PC-9 (cell line): ENCODE data around the gene GSX1. TPM values are rescaled to one million over a fixed set of nuclear protein-coding genes. Genes with fewer than 3 reads are reported as not detected.

Source experiments
- BruUV-seq: library from RNA; stranded (reverse); fragments of 400-500 nt; replicated peaks from 2 replicates; lab custom pipeline; 2021; lab: Mats Ljungman, UMichigan
- CTCF ChIA-PET: fragments of 300-600 bp; sonication (Branson Sonifier 250); formaldehyde crosslinking; loops from one replicate; lab custom pipeline; 2022; ENCODE audit warnings: antibody characterized with exemption; lab: Charles Lee
- POLR2A ChIA-PET: fragments of 300-600 bp; sonication (Branson Sonifier 250); formaldehyde crosslinking; loops from one replicate; lab custom pipeline; 2022; ENCODE audit warnings: antibody characterized with exemption; ENCODE audit not compliant: unreplicated experiment; lab: Charles Lee
- DNase-seq, 2 experiments: peaks; one replicate each; pipeline versions ENCODE4 v3.0.0 to v3.0.0-alpha.2; 2015 to 2022; ENCODE audit warnings: mixed read lengths in 1 of 2
- H2AFZ ChIP-seq: fragments of 200-600 bp; sonication (generic); 2 replicates; pipeline ENCODE4 v1.8.1; 2017; ENCODE audit warnings: antibody characterized with exemption
- H3F3A ChIP-seq: fragments of 200-600 bp; sonication (generic); 2 replicates; pipeline ENCODE4 v1.8.1; 2017; ENCODE audit warnings: antibody characterized with exemption, mild to moderate bottlenecking, low read depth; ENCODE audit not compliant: insufficient read depth
- H3K27ac ChIP-seq: fragments of 200-600 bp; sonication (generic); 2 replicates; pipeline ENCODE4 v1.6.1; 2016; ENCODE audit warnings: mixed run types
- H3K27me3 ChIP-seq: fragments of 200-600 bp; sonication (generic); 2 replicates; pipeline ENCODE4 v1.6.1; 2016; ENCODE audit warnings: low read depth, mixed run types; ENCODE audit not compliant: insufficient read depth
- H3K36me3 ChIP-seq: fragments of 200-600 bp; sonication (generic); 2 replicates; pipeline ENCODE4 v1.6.1; 2016; ENCODE audit warnings: low read depth, mixed run types
- H3K4me1 ChIP-seq: fragments of 200-600 bp; sonication (generic); replicated peaks from 2 replicates; pipeline ENCODE4 v1.6.1; 2016; ENCODE audit warnings: mixed run types; ENCODE audit not compliant: insufficient read depth
- H3K4me2 ChIP-seq: fragments of 200-600 bp; sonication (generic); 2 replicates; pipeline ENCODE4 v1.6.1; 2017; ENCODE audit warnings: mixed run types
- H3K4me3 ChIP-seq: fragments of 200-600 bp; sonication (generic); 2 replicates; pipeline ENCODE4 v1.6.1; 2016; ENCODE audit warnings: mixed run types
- H3K79me2 ChIP-seq: fragments of 200-600 bp; sonication (generic); 2 replicates; pipeline ENCODE4 v1.6.1; 2017; ENCODE audit warnings: low read depth, mixed run types
- H3K9me2 ChIP-seq: fragments of 200-600 bp; sonication (generic); 2 replicates; pipeline ENCODE4 v1.8.1; 2017; ENCODE audit warnings: mild to moderate bottlenecking; ENCODE audit not compliant: insufficient read depth
- H3K9me3 ChIP-seq: fragments of 200-600 bp; sonication (generic); 2 replicates; pipeline ENCODE4 v1.8.1; 2016; ENCODE audit warnings: low read depth; ENCODE audit not compliant: insufficient read depth
- H4K20me1 ChIP-seq: fragments of 200-600 bp; sonication (generic); 2 replicates; pipeline ENCODE4 v1.8.1; 2017; ENCODE audit not compliant: insufficient read depth
- EZH2 ChIP-seq: fragments of 200-600 bp; sonication (generic); IDR thresholded peaks from 2 replicates; pipeline ENCODE4 v1.8.0; 2017; ENCODE audit warnings: antibody characterized with exemption, low read depth
- intact Hi-C: fragments of 100-400 bp; cut with micrococcal nuclease; formaldehyde crosslinking; loops from one replicate; pipeline ENCODE4 v1.10.0; 2022; ENCODE audit not compliant: unreplicated experiment
- total RNA-seq: library from RNA; stranded (reverse); gene quantifications from 2 replicates; pipeline ENCODE4 v1.2.3, GENCODE V29; 2021
- TF ChIP-seq, protein P1 (sequence below): fragments of 200-600 bp; sonication (generic); conservative IDR thresholded peaks from 2 replicates; pipeline ENCODE4 v1.6.1; 2017; ENCODE audit warnings: mixed run types, antibody characterized with exemption, mild to moderate bottlenecking, moderate library complexity

GSX1 gene
- total RNA-seq, 1 experiment from 2014 or later = not detected

DNA sequence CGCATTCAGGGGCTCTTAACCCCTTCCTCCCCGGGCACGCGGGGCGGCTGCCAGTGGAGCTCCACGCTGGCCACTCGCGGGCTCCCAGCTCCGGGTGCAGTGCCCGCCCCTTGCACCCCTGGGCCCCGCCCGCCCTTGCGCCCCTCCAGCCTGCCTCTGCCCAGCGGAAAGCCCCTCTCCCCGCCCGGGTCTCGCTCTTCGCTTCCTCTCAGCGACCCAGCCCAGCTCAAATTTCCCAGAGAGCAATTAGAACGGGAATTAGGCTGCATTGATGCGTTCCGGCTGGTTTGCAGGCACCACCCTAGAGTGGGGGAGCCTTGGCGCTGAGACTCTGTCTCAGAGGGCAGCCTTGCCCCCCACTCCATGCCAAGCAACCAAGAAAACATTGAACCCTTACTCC, 1.8 kb upstream of the GSX1 start:
- TF ChIP-seq EZH2 = no peak
- TF ChIP-seq, protein P1, sequence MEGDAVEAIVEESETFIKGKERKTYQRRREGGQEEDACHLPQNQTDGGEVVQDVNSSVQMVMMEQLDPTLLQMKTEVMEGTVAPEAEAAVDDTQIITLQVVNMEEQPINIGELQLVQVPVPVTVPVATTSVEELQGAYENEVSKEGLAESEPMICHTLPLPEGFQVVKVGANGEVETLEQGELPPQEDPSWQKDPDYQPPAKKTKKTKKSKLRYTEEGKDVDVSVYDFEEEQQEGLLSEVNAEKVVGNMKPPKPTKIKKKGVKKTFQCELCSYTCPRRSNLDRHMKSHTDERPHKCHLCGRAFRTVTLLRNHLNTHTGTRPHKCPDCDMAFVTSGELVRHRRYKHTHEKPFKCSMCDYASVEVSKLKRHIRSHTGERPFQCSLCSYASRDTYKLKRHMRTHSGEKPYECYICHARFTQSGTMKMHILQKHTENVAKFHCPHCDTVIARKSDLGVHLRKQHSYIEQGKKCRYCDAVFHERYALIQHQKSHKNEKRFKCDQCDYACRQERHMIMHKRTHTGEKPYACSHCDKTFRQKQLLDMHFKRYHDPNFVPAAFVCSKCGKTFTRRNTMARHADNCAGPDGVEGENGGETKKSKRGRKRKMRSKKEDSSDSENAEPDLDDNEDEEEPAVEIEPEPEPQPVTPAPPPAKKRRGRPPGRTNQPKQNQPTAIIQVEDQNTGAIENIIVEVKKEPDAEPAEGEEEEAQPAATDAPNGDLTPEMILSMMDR = no peak
- ChIA-PET POLR2A (no interaction called here), CTCF (no interaction called here)
- DNase-seq = no peak
- H2AFZ ChIP-seq = peak overlapping the region; percentile 41; the same call in 1 of the 2 replicates
- no peaks in the 10 kb centered on the region for H3K9me3 ChIP-seq
- peak overlapping the region; percentile 44; the same call in 1 of the 2 replicates for H3K4me3 ChIP-seq
- no peaks in the 10 kb centered on the region for H3K79me2 ChIP-seq
- H3K27ac ChIP-seq = no peak overlapping the region
- no peaks in the 10 kb centered on the region for H4K20me1 ChIP-seq
- peak overlapping the region; percentile 74 for H3K4me2 ChIP-seq
- no peaks in the 10 kb centered on the region for H3K9me2 ChIP-seq
- no peaks in the 10 kb centered on the region for H3K4me1 ChIP-seq
- no peaks in the 10 kb centered on the region for H3F3A ChIP-seq
- H3K27me3 ChIP-seq = peaks cover 59% of the 10 kb centered on the region
- no TSS peak for BruUV-seq
- H3K36me3 ChIP-seq = no peaks in the 10 kb centered on the region
- intact Hi-C loops = no loop called here

DNA sequence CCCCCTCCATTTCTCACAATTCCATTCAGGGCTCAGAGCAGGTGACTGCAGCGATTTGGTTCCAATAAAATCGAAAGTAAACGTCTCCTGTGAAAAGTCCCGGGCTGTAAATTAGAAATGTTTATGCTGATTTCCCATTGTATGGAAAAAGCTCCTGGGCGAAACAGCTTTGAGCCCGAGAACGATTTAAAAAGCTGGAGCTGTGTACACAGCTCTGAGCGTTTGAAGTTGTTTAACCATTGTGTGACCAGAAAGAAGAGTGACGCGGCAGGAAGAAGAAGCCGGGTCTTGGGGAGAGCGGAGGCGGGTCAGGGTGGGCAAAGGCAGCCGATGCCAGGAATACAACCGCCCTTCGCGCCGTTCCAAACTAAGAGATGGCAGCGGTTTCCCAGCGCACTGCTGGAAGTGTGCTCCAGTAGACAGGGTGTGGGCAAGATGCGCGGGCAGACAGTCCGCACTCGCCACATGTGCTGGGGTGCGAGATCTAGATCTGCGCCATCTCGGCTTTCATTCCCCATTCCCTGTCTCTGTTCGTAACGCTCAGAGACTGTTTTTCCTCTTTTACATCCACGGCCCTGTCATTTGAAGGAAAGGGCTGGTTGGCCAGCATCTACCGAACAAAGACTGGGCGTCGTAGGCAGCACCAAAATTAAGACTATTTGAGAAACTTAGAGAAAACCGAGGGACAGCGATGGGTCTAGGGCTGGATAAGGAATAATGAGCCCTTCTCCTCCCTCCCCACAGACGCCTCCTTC, 960 bp upstream of the GSX1 start:
- Histone ChIP-seq H4K20me1 (no peaks in the 10 kb centered on the region), H3K27ac (no peak overlapping the region), H3K4me2 (peak overlapping the region; percentile 74), H3K4me1 (no peaks in the 10 kb centered on the region), H3K9me3 (no peaks in the 10 kb centered on the region), H3K9me2 (no peaks in the 10 kb centered on the region), H3F3A (no peaks in the 10 kb centered on the region), H3K27me3 (peaks cover 65% of the 10 kb centered on the region), H3K36me3 (no peaks in the 10 kb centered on the region), H3K79me2 (no peaks in the 10 kb centered on the region), H3K4me3 (peak overlapping the region; percentile 44; the same call in 1 of the 2 replicates), H2AFZ (0 out of 2 replicates have a peak overlapping the region, but pooled peaks have one; percentile 41)
- no peak for TF ChIP-seq EZH2
- TF ChIP-seq, protein P1 = no peak
- intact Hi-C loops = no loop called here
- ChIA-PET CTCF (interaction anchor here (0.6 kb wide), 1 partner anchor 277 kb away, joined by 5 read pairs; no protein-coding TSS in a partner anchor), POLR2A (no interaction called here)
- no TSS peak for BruUV-seq
- DNase-seq = no peak

DNA sequence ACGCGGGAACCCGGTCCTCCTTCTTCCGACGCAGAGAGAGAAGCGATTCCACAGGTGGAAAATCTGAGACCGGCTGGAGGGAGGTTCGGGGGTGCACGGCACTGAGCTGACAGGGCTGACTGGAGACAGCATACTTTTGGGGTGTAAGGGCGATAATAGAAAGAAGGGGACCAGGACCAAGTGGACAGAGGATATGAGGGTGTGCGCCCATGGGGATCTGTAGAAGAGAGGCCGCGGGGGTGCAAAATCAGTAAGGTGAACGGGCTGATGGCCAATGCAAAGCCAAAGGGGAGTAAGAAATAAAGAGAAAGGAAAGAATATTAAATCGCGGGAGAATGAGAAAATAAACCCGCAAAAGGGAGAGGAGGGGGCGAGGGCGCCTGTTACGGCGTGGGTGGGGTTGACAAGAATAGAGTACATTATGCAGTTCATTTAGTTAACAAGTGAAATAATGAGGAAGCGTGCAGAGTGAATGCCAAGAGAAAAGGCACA, 336 bp upstream of the GSX1 start:
- POLR2A ChIA-PET = no interaction called here
- Histone ChIP-seq H3K9me3 (no peaks in the 10 kb centered on the region), H3K27me3 (peaks cover 67% of the 10 kb centered on the region), H3K36me3 (no peaks in the 10 kb centered on the region), H3K4me3 (no peak overlapping the region), H3K79me2 (no peaks in the 10 kb centered on the region), H2AFZ (no peak overlapping the region), H3K27ac (no peak overlapping the region), H3K4me2 (no peak overlapping the region; the same call in 1 of the 2 replicates), H3K9me2 (no peaks in the 10 kb centered on the region), H3K4me1 (no peaks in the 10 kb centered on the region), H3F3A (no peaks in the 10 kb centered on the region), H4K20me1 (no peaks in the 10 kb centered on the region)
- DNase-seq = no peak
- BruUV-seq = no TSS peak
- intact Hi-C loops = no loop called here
- CTCF ChIA-PET = no interaction called here
- TF ChIP-seq, protein P1 = no peak
- TF ChIP-seq EZH2 = no peak
